NCI-H1092 treated with DMSO at 0.1 percent for 48 hours (cell line): Measurements from ENCODE around the gene TRABD.
A peak's percentile ranks its signal among the peaks of the same experiment; 100 is the strongest.

Experiments used
- DNase-seq: peaks from one replicate; lab custom pipeline; 2025; lab: John Stamatoyannopoulos, UW

TRABD gene

GRCh38 chr22:50238755-50239154, 53.0 kb downstream of the TRABD start:
- no peak for DNase-seq

DNA sequence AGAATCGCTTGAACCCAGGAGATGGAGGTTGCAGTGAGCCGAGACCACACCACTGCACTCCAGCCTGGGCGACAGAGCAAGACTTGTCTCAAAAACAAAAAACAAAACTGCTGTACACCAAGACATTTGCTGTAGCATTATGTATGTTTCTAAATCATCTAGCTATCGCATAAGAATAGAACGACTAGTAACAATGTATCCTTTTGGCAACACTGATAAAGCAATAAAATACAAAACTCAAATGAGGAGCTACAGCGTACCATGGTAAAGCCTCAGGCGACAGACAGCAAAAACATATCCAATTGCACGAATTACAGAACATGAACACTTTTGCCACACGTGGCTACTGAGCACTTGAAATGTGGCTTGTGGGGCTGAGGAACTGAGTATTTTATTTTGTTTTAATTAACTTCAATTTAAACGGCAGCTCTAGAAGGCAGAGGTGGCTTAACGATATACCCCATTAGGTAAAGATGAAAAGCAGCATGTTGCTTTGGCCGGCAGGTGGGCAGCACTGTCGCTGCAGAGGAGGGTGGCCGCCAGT, 56.8 kb downstream of the TRABD start:
- no peak for DNase-seq

- DNase-seq, result no peak
Observed at GRCh38 chr22:50243685-50244419, 58.1 kb downstream of the TRABD start.

DNA sequence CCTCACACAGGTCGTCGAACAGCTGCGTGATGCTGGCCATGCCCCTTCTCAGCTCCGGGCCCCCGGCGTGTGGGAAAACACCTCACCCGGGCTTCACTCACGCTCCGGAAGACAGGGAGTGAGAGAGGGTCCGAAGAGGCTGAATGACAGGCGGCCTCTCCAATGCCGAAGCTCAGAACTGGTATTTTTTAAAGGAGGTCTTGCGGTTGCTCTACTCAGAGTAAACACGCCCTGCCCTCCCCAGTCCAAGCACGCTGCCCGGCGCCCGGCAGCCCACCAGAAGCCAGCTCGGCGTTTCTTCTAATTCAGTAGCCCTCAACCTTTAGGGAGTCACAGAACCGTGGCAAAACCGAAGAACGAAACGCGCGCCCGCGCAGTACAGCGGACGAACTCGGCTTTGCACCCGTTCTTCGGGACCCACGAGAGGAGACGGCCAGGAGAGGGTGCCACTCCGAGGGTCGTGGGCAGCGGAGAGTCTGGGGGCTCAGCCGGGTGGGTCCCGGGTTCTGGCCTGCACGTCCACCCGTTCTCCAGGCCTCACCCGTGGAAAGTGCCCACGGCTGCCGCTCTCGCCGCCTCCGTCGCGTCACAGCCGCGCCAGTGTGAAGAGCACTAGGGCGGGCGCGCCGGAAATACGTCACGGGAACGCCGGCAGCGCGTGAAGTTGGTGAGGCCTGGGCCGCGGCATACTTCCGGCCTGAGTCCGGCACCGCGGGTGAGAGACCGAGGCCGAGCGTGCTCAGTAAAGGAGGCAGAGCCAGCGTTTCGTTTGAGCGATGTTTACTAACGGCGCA, 58.9 kb downstream of the TRABD start, which contains the start of gene TUBGCP6:
TUBGCP6 (minus strand) TSS at position 604 of the 794 bp plus-strand sequence; CDS start at position 40, 564 bp downstream.
- peak; percentile 43 for DNase-seq

DNA sequence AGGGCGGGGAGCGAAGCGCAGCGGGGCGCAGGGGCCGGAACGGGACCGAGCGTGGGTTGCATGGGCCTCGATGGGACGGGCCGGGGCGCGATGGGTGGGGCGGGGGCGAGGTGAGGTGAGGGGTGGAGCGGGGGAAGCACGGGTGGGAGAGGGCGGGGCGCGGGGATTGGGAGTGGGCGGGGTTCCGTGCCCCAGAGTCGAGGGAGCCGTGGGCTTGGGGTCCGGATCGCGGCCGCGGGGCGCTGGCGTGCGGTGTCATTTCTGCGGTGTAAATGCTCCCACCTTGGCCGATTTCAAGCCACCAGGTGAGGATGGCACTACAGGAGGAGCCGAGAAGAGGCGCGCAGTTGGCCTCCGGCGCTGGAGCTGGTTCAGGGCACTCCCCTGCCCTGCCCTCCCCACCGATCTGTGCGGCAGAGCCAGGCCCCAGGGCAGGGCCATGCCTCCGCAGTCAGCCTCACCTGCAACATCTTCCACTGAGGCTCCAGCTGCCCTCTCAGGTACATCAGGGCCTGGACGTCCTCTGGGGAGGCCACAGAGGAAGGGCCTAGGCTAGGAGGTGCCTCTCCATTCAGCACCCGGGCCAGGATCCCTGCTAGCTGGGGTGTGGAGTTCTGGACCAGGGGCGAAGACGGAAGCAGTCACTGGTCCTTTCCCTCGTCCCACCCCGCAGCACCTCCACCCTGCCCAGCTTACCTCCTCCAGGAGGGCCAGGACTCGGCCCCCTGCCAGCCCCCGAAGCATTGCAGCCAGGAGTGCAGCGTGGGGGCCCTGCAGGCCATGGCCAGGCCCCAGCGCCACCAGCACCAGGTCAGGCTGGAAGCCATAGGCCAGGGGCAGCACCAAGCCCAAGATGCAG, 59.7 kb downstream of the TRABD start:
- DNase-seq, result no peak

DNA sequence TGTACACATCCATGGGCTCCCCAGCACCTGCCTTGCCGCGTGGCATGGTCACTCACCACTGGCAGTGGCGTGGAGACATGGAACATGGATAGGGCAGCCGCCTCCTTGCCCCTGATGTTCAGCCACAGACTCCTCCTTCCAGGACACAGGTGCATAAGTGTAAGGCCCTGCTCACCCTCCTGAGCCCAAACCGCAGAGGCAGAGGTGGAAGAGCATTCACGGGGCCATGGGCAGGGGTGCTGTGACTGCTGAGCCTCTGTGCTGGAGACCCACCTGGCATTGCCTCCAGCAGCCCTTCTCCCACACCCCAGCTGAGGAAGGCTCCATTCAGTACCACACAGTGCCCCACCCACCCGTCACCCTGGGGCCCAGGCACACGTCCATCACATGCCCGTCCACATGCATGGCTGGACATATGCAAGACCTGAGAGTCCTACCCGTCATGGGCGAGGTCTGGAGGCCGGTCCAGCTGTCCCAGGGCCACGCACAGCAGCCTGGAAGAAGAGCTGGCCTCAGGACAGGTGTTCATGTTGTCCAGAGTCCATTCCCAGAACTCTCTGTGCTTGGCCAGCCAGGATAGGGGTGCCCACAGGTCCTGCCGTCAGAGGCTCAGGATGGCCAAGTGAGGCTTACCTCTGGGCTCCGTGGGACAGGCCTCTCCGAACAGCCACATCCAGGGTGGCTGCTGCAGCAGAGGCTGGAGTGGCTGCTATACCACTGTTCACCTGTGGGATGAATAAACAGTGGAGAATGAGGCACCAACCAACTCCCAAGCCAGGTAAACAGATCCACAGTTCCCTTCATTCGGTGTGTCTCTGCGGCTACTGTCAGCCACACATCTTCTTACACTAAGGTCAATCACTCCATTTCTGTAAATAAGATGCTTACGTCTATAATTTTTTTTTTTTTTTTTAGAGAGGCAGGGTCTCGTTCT, 60.8 kb downstream of the TRABD start:
- DNase-seq, result no peak

DNA sequence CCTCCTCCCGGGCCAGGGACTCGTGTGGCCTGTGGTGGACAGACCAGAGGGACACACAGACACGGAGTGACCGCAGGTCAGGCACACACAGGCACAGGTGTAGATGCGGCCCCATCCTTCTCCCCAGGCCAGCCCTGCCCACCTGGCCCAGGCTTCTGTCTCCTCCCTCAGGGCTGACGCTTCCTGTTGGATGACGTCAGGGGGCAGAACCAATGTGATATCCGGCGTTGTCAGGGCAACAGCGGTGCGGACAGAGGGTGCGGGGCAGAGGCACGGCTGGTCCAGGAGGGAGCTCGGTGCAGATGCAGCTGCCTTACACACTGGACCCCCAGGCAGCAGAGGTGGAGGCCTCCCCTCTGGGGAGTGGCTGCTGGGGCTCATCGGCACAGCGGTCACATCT, 62.0 kb downstream of the TRABD start:
- no peak for DNase-seq

- no peak for DNase-seq
Observed at GRCh38 chr22:50248196-50249081, 62.7 kb downstream of the TRABD start.
